ENCODE data around the gene ROBO2. TPM values are rescaled to one million over a fixed set of nuclear protein-coding genes. Genes with fewer than 3 reads are reported as not detected.

ROBO2 gene
- total RNA-seq, 2 donors from 2014 or later = 0.74 to 0.88 TPM

DNA sequence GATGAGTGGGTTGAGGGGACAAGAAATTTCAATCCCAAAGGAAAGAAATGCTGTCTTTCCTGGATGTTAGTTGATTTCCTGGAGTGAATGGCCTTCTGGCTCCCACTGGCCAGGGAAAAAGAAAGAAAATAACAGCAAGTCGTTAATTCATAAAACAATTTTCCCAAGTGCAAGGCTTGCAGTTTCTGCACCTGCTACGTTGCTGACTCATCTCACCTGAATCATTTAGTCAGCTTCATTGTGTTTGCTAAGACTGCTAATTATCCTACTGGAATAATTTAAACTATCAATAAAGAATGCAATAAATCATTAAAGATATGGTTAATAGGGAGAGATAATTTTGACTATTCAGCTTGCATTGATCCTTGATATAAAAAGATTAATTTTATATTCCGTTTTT, 387.6 kb downstream of the ROBO2 start:
- H3K9ac ChIP-seq (ENCODE audit: low read depth in 2 of 2, low read length in 2 of 2) = no peak overlapping the region
- TF ChIP-seq, protein P1, sequence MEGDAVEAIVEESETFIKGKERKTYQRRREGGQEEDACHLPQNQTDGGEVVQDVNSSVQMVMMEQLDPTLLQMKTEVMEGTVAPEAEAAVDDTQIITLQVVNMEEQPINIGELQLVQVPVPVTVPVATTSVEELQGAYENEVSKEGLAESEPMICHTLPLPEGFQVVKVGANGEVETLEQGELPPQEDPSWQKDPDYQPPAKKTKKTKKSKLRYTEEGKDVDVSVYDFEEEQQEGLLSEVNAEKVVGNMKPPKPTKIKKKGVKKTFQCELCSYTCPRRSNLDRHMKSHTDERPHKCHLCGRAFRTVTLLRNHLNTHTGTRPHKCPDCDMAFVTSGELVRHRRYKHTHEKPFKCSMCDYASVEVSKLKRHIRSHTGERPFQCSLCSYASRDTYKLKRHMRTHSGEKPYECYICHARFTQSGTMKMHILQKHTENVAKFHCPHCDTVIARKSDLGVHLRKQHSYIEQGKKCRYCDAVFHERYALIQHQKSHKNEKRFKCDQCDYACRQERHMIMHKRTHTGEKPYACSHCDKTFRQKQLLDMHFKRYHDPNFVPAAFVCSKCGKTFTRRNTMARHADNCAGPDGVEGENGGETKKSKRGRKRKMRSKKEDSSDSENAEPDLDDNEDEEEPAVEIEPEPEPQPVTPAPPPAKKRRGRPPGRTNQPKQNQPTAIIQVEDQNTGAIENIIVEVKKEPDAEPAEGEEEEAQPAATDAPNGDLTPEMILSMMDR (IDR thresholded peaks at IDR 0.05) = no peak
- no peak for DNase-seq
- H3K36me3 ChIP-seq = no peaks in the 10 kb centered on the region
- intact Hi-C loops (cut with DNase I) = no loop called here
- H3K9me3 ChIP-seq = no peaks in the 10 kb centered on the region
- no peak overlapping the region for H3K27ac ChIP-seq
- H3K4me1 ChIP-seq = no peaks in the 10 kb centered on the region
- H3K4me3 ChIP-seq = no peak overlapping the region
- H3K27me3 ChIP-seq = no peaks in the 10 kb centered on the region

DNA sequence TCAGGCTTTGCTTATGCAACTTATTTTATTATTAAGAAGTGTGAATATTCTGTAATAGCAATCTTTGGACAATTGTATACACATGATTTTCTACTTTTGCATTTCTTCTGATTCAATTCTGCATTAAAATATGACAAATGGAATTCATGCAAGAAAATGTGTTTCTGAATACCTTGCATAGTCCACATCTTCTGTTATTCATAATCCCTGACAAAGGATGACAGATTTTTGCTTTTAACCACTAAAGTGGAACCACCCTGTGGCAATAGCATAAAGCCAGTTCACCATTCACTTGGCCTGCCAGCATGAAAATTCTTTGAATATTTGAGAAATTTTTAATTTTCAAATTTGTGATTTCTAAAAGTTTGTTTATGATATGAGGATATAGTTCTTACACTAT, 397.0 kb downstream of the ROBO2 start:
- Histone ChIP-seq H3K4me3 (no peak overlapping the region), H3K4me1 (no peaks in the 10 kb centered on the region), H3K36me3 (no peaks in the 10 kb centered on the region), H3K27me3 (no peaks in the 10 kb centered on the region), H3K9me3 (no peaks in the 10 kb centered on the region), H3K27ac (no peak overlapping the region), H3K9ac (ENCODE audit: low read depth in 2 of 2, low read length in 2 of 2) (no peak overlapping the region)
- no peak for DNase-seq
- intact Hi-C loops (cut with DNase I) = no loop called here
- TF ChIP-seq, protein P1 (IDR thresholded peaks at IDR 0.05) = no peak

DNA sequence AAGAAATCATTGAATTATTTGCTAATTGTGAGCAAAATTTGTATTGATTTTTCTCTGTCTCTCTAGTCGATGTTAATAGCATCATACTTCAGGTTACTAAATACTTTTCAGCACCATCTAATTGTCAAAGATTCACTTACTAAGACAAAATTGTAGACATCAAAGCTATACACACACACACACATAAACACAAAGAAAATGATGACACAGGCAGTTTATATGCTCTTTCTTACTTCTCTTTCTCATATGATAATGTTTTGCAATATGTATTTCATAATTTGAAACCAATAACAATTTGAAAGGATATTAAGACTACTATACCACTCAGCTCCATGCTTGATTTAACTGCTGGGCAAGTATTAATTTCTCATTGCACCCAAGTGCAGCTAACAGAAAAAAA, 406.2 kb downstream of the ROBO2 start:
- TF ChIP-seq, protein P1 (IDR thresholded peaks at IDR 0.05) = no peak
- no peaks in the 10 kb centered on the region for H3K4me1 ChIP-seq
- no peak overlapping the region for H3K9ac ChIP-seq (ENCODE audit: low read depth in 2 of 2, low read length in 2 of 2)
- peaks cover 3% of the 10 kb centered on the region for H3K9me3 ChIP-seq
- H3K27me3 ChIP-seq = no peaks in the 10 kb centered on the region
- intact Hi-C loops (cut with DNase I) = no loop called here
- DNase-seq = no peak
- H3K27ac ChIP-seq = no peak overlapping the region
- no peaks in the 10 kb centered on the region for H3K36me3 ChIP-seq
- H3K4me3 ChIP-seq = no peak overlapping the region

DNA sequence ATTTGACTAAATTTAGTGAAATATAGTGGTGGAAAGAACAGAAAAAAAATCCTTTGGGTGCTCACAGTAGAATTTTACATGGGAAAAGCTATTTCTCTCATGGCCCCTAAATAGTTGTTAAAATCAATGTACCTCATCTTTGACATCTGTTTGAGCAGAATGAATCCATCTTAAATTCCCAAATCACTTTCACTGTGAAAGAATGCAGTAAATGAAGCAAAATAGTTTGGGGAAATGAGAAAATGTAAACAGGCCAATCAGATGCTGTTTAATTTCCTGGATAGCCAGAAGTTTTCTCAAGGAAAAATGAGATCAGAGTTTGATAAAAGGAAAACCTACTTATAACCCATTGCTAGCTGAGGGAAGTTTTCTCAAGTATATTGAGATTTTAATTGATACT, 406.9 kb downstream of the ROBO2 start:
- intact Hi-C loops (cut with DNase I) = no loop called here
- DNase-seq = no peak
- TF ChIP-seq, protein P1 (IDR thresholded peaks at IDR 0.05) = no peak
- Histone ChIP-seq H3K9me3 (peaks cover 3% of the 10 kb centered on the region), H3K27ac (no peak overlapping the region), H3K36me3 (no peaks in the 10 kb centered on the region), H3K4me3 (no peak overlapping the region), H3K27me3 (no peaks in the 10 kb centered on the region), H3K4me1 (no peaks in the 10 kb centered on the region), H3K9ac (ENCODE audit: low read depth in 2 of 2, low read length in 2 of 2) (no peak overlapping the region)

DNA sequence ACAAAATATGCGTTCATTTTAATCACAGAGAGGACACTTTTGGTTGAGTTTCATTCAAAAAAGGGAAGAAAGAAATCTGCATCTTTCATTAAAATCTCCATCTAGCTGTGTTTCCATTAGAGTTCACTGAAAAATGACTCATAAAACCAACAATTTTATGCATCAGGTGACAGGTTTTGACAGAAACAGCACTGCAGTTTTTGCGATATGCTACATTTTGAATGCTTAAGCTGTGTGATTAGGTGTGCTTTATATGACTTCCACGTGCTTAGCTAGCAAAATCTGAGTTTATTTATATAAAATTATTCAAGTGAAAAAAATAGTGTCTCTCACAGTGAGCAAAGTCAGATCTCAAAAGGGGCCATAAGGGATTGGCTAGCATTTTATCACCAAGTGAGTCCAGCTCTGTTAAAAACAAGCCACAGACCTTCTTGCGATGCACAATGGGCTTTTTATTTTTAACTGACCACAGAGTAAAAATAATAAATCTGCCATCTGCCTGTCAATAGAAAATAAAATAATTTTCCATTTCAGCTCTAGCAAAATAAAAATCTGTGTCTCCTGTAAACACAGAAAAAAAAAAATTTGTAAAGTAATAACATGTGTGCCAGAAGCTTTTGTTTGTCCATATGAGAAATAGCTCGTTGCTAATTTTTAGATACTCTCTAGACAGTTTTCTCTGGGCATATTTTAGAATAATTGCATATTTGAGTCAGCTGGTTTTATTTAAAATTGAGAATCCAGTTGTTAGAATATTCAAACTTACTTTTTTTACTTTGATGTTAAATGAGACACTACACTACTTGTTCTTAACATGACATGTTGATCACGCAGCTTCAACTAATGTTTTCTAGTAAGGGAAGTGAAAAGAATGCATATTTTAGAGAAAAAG, 409.8 kb downstream of the ROBO2 start:
- TF ChIP-seq, protein P1 (IDR thresholded peaks at IDR 0.05) = no peak
- Histone ChIP-seq H3K9ac (ENCODE audit: low read depth in 2 of 2, low read length in 2 of 2) (no peak overlapping the region), H3K4me3 (no peak overlapping the region), H3K36me3 (no peaks in the 10 kb centered on the region), H3K27me3 (no peaks in the 10 kb centered on the region), H3K27ac (no peak overlapping the region), H3K4me1 (no peaks in the 10 kb centered on the region), H3K9me3 (peaks cover 3% of the 10 kb centered on the region)
- no peak for DNase-seq
- intact Hi-C loops (cut with DNase I) = no loop called here
